Measurements from ENCODE around the gene WDR87. TPM values are rescaled to one million over a fixed set of nuclear protein-coding genes. Genes with fewer than 3 reads are reported as not detected.

WDR87 gene
- polyA plus RNA-seq, 3 donors = not detected

GRCh38 chr19:37930416-37930815, 24.0 kb upstream of the WDR87 start:
- H3K27me3 ChIP-seq (ENCODE audit: control insufficient read depth in 2 of 2, insufficient read depth in 2 of 2, low read length in 2 of 2) = no peaks in the 10 kb centered on the region
- peaks cover 5% of the 10 kb centered on the region for H3K79me2 ChIP-seq (ENCODE audit: insufficient read depth, low read length)
- no peak overlapping the region for H3K4me3 ChIP-seq (replicated peaks in 1 of 3; ENCODE audit: low read depth in 2 of 3, low read length in 3 of 3)
- Mint-ChIP-seq H3K36me3 (peaks cover 9 to 12% of the 10 kb centered on the region in 2 donors), H3K27ac (no peak overlapping the region), H3K4me3 (no peak overlapping the region), H3K27me3 (ENCODE audit: low read depth in 3 of 3) (peaks cover 0 to 2% (median 0%) of the 10 kb centered on the region in 3 donors), H3K4me1 (peaks cover 58% of the 10 kb centered on the region), H3K9me3 (peaks cover under 1 to 6% (median 3%) of the 10 kb centered on the region in 7 donors)
- no peak overlapping the region for H3K27ac ChIP-seq (ENCODE audit: low read depth in 1 of 2, low read length in 2 of 2)
- WGBS (ENCODE audit: insufficient coverage) = 89% methylated on average over 1 of the region's 5 CpGs
- no peak overlapping the region for H3K4me2 ChIP-seq (replicated peaks; ENCODE audit: extremely low read depth, low read length, poor library complexity, severe bottlenecking)
- intact Hi-C loops (cut with micrococcal nuclease) = no loop called here
- no peak for DNase-seq
- H3K9me3 ChIP-seq (replicated peaks in 1 of 2; ENCODE audit: control insufficient read depth in 1 of 2, insufficient read depth in 1 of 2, low read length in 2 of 2) = peaks cover 2% of the 10 kb centered on the region in 2 donors
- peaks cover 35 to 58% of the 10 kb centered on the region in 2 donors for H3K4me1 ChIP-seq (ENCODE audit: control insufficient read depth in 1 of 2, insufficient read depth in 2 of 2, low read length in 2 of 2)
- no peak overlapping the region for H3K9ac ChIP-seq (ENCODE audit: insufficient read depth, low read length, poor library complexity, severe bottlenecking)
- H2AFZ ChIP-seq (ENCODE audit: insufficient read depth, low read depth, low read length, poor library complexity, severe bottlenecking) = no peak overlapping the region
- H4K20me1 ChIP-seq (ENCODE audit: insufficient read depth, low read length) = peaks cover 32% of the 10 kb centered on the region
- H3K36me3 ChIP-seq (replicated peaks in 1 of 2; ENCODE audit: control insufficient read depth in 1 of 2, insufficient read depth in 2 of 2, low read length in 2 of 2) = no peaks in the 10 kb centered on the region
- TF ChIP-seq, protein P1, sequence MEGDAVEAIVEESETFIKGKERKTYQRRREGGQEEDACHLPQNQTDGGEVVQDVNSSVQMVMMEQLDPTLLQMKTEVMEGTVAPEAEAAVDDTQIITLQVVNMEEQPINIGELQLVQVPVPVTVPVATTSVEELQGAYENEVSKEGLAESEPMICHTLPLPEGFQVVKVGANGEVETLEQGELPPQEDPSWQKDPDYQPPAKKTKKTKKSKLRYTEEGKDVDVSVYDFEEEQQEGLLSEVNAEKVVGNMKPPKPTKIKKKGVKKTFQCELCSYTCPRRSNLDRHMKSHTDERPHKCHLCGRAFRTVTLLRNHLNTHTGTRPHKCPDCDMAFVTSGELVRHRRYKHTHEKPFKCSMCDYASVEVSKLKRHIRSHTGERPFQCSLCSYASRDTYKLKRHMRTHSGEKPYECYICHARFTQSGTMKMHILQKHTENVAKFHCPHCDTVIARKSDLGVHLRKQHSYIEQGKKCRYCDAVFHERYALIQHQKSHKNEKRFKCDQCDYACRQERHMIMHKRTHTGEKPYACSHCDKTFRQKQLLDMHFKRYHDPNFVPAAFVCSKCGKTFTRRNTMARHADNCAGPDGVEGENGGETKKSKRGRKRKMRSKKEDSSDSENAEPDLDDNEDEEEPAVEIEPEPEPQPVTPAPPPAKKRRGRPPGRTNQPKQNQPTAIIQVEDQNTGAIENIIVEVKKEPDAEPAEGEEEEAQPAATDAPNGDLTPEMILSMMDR (IDR thresholded peaks at IDR 0.05) = no peak

DNA sequence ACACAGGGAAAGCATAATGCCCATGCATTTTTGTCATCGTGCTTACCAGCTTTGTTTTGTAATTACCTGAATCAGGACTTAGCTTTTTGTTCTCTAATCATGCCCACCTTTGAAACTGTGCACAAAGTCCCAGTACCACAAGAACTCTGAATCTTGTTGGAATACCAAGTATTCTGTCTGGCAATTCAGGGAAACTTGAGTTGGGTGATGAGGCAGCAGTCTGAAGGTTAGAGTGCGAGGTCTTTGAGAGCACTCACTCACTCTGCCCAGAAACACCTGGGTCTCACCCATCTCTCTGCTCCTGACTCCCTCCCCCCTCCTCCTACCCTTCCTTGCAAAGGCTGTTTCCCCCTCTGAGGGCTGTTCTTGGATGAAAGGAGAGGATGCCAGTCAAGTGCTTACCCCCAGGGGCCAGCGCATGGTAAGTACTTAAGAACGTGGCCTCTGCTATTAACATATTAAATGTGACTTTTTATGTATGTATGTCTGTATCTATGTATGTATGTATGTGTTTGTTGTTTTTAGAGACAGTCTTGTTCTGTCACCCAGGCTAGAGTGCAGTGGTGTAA, 23.0 kb upstream of the WDR87 start:
- Histone ChIP-seq H3K4me2 (replicated peaks; ENCODE audit: extremely low read depth, low read length, poor library complexity, severe bottlenecking) (no peak overlapping the region), H3K9ac (ENCODE audit: insufficient read depth, low read length, poor library complexity, severe bottlenecking) (no peak overlapping the region), H3K27me3 (ENCODE audit: control insufficient read depth in 2 of 2, insufficient read depth in 2 of 2, low read length in 2 of 2) (no peaks in the 10 kb centered on the region), H2AFZ (ENCODE audit: insufficient read depth, low read depth, low read length, poor library complexity, severe bottlenecking) (no peak overlapping the region), H3K9me3 (replicated peaks in 1 of 2; ENCODE audit: control insufficient read depth in 1 of 2, insufficient read depth in 1 of 2, low read length in 2 of 2) (no peaks in the 10 kb centered on the region), H3K36me3 (replicated peaks in 1 of 2; ENCODE audit: control insufficient read depth in 1 of 2, insufficient read depth in 2 of 2, low read length in 2 of 2) (no peaks in the 10 kb centered on the region), H3K4me1 (ENCODE audit: control insufficient read depth in 1 of 2, insufficient read depth in 2 of 2, low read length in 2 of 2) (peaks cover 35 to 58% of the 10 kb centered on the region in 2 donors), H3K79me2 (ENCODE audit: insufficient read depth, low read length) (peaks cover 5% of the 10 kb centered on the region), H3K27ac (ENCODE audit: low read depth in 1 of 2, low read length in 2 of 2) (no peak overlapping the region), H4K20me1 (ENCODE audit: insufficient read depth, low read length) (peaks cover 32% of the 10 kb centered on the region), H3K4me3 (replicated peaks in 1 of 3; ENCODE audit: low read depth in 2 of 3, low read length in 3 of 3) (no peak overlapping the region)
- H3K4me3 Mint-ChIP-seq = no peak overlapping the region
- peaks cover 0 to 3% (median 1%) of the 10 kb centered on the region in 7 donors for H3K9me3 Mint-ChIP-seq
- 88% methylated on average over 1 of the region's 4 CpGs for WGBS (ENCODE audit: insufficient coverage)
- no peak for DNase-seq
- H3K27ac Mint-ChIP-seq = no peak overlapping the region
- H3K27me3 Mint-ChIP-seq (ENCODE audit: low read depth in 3 of 3) = peaks cover 0 to 3% (median 2%) of the 10 kb centered on the region in 3 donors
- intact Hi-C loops (cut with micrococcal nuclease) = no loop called here
- TF ChIP-seq, protein P1 (IDR thresholded peaks at IDR 0.05) = no peak
- H3K4me1 Mint-ChIP-seq = peaks cover 58% of the 10 kb centered on the region
- H3K36me3 Mint-ChIP-seq = peaks cover 13 to 15% of the 10 kb centered on the region in 2 donors

Data from CD14-positive monocyte (primary cell).